GM12873 (cell line): ENCODE results near the gene MICAL3.

ENCODE experiments used
- CTCF ChIP-seq: IDR thresholded peaks from 2 replicates; pipeline ENCODE4 v1.5.1; 2012; ENCODE audit warnings: low read depth, mild to moderate bottlenecking, moderate library complexity, low read length, control low read depth; ENCODE audit not compliant: insufficient read depth; ENCODE audit errors: missing control alignments

The MICAL3 gene

GRCh38 chr22:17898375-17898774 is 126.0 kb downstream of the MICAL3 start:
- no peak for TF ChIP-seq CTCF

GRCh38 chr22:17897858-17898257 is 126.5 kb downstream of the MICAL3 start:
- no peak for TF ChIP-seq CTCF

GRCh38 chr22:17897426-17897825 is 126.9 kb downstream of the MICAL3 start:
- no peak for TF ChIP-seq CTCF

- TF ChIP-seq CTCF, result peak; percentile 47
Measured at GRCh38 chr22:17896586-17896985, 127.8 kb downstream of the MICAL3 start.

GRCh38 chr22:17893900-17894535 is 130.3 kb downstream of the MICAL3 start:
- no peak for TF ChIP-seq CTCF

GRCh38 chr22:17892376-17892775 is 132.0 kb downstream of the MICAL3 start:
- TF ChIP-seq CTCF, result no peak

GRCh38 chr22:17891481-17892167 is 132.7 kb downstream of the MICAL3 start:
- peak; percentile 67 for TF ChIP-seq CTCF
